ENCODE results near the gene CEP63. TPM values are rescaled to one million over a fixed set of nuclear protein-coding genes. Genes with fewer than 3 reads are reported as not detected.

Gene CEP63
- total RNA-seq, 1 donor from 2014 or later, result 24.6 TPM

GRCh38 chr3:134460965-134461364 is 24.9 kb upstream of the CEP63 start:
- POLR2A ChIA-PET, result no interaction called here
- DNase-seq, result no peak
- TF ChIP-seq CTCF (IDR thresholded peaks at IDR 0.05), result no peak
- Mint-ChIP-seq H3K4me1 (no peaks in the 10 kb centered on the region), H3K36me3 (ENCODE audit: low read depth) (no peaks in the 10 kb centered on the region), H3K27ac (no peak overlapping the region), H3K27me3 (peaks cover 18% of the 10 kb centered on the region), H3K4me3 (no peak overlapping the region), H3K9me3 (no peaks in the 10 kb centered on the region)
- no peak for ATAC-seq (ENCODE audit: low read depth)
- intact Hi-C loops (cut with micrococcal nuclease), result no loop called here
- CTCF ChIA-PET, result no interaction called here

GRCh38 chr3:134462331-134462941 is 23.4 kb upstream of the CEP63 start:
- Mint-ChIP-seq H3K4me1 (no peaks in the 10 kb centered on the region), H3K36me3 (ENCODE audit: low read depth) (no peaks in the 10 kb centered on the region), H3K27me3 (peaks cover 18% of the 10 kb centered on the region), H3K9me3 (no peaks in the 10 kb centered on the region), H3K4me3 (no peak overlapping the region), H3K27ac (no peak overlapping the region)
- intact Hi-C loops (cut with micrococcal nuclease), result no loop called here
- ChIA-PET POLR2A (no interaction called here), CTCF (interaction anchor here (1.2 kb wide), 1 partner anchor 11 kb away, joined by 3 read pairs; no protein-coding TSS in a partner anchor)
- DNase-seq (no peak), ATAC-seq (ENCODE audit: low read depth) (no peak)
- TF ChIP-seq CTCF (IDR thresholded peaks at IDR 0.05), result no peak

- ChIA-PET CTCF (interaction anchor here (1.5 kb wide), 1 partner anchor 10 kb away, joined by 4 read pairs; no protein-coding TSS in a partner anchor), POLR2A (no interaction called here)
- Mint-ChIP-seq H3K4me1 (no peaks in the 10 kb centered on the region), H3K27ac (no peak overlapping the region), H3K36me3 (ENCODE audit: low read depth) (no peaks in the 10 kb centered on the region), H3K4me3 (no peak overlapping the region), H3K9me3 (no peaks in the 10 kb centered on the region), H3K27me3 (peaks cover 14% of the 10 kb centered on the region)
- no peak for DNase-seq
- TF ChIP-seq CTCF (IDR thresholded peaks at IDR 0.05), result no peak
- ATAC-seq (ENCODE audit: low read depth), result no peak
- intact Hi-C loops (cut with micrococcal nuclease), result no loop called here
Observed at GRCh38 chr3:134463676-134464063, 22.2 kb upstream of the CEP63 start.

- intact Hi-C loops (cut with micrococcal nuclease), result no loop called here
- no peaks in the 10 kb centered on the region for H3K4me1 Mint-ChIP-seq
- H3K27ac Mint-ChIP-seq, result no peak overlapping the region
- H3K36me3 Mint-ChIP-seq (ENCODE audit: low read depth), result no peaks in the 10 kb centered on the region
- ChIA-PET POLR2A (no interaction called here), CTCF (interaction anchor here (1.5 kb wide), 1 partner anchor 9 kb away, joined by 4 read pairs; no protein-coding TSS in a partner anchor)
- H3K9me3 Mint-ChIP-seq, result no peaks in the 10 kb centered on the region
- no peak overlapping the region for H3K4me3 Mint-ChIP-seq
- DNase-seq (no peak), ATAC-seq (ENCODE audit: low read depth) (no peak)
- H3K27me3 Mint-ChIP-seq, result peaks cover 11% of the 10 kb centered on the region
- no peak for TF ChIP-seq CTCF (IDR thresholded peaks at IDR 0.05)
Observed at GRCh38 chr3:134464064-134464688, 21.7 kb upstream of the CEP63 start.

- ChIA-PET CTCF (interaction anchor here (1.5 kb wide), 1 partner anchor 9 kb away, joined by 4 read pairs; no protein-coding TSS in a partner anchor), POLR2A (no interaction called here)
- no peak for DNase-seq
Observed at GRCh38 chr3:134464689-134465365, 21.0 kb upstream of the CEP63 start.

More at GRCh38 chr3:134464689-134465365, 21.0 kb upstream of the CEP63 start:
- TF ChIP-seq CTCF (IDR thresholded peaks at IDR 0.05), result no peak
- Mint-ChIP-seq H3K27ac (no peak overlapping the region), H3K9me3 (no peaks in the 10 kb centered on the region), H3K4me1 (no peaks in the 10 kb centered on the region), H3K36me3 (ENCODE audit: low read depth) (no peaks in the 10 kb centered on the region), H3K4me3 (no peak overlapping the region), H3K27me3 (peaks cover 5% of the 10 kb centered on the region)
- no peak for ATAC-seq (ENCODE audit: low read depth)
- intact Hi-C loops (cut with micrococcal nuclease), result no loop called here

All from activated B cell treated with CpG ODN at 0.5 μM for 24 hours (primary cell).